GM19467 (cell line): ENCODE measurements around the gene PGM5.
A peak's percentile ranks its signal among the peaks of the same experiment; 100 is the strongest.
"Not testable (repeated sequence)": the region's sequence is repeated elsewhere in the genome, so short reads cannot be mapped to it uniquely, and the experiment has no call there.

Experiments used
- ATAC-seq: cut with Tn5 transposase; IDR thresholded peaks from one replicate; pipeline ENCODE4 v1.9.1; 2021; ENCODE audit warnings: mild to moderate bottlenecking, moderate library complexity; ENCODE audit not compliant: unreplicated experiment

PGM5 gene

GRCh38 chr9:68356380-68357118, at the start of gene PGM5:
TSS of gene PGM5 (plus strand) at chr9:68356611. CDS start at chr9:68357128, 517 bp downstream.
- ATAC-seq, result not testable (repeated sequence)

- ATAC-seq, result not testable (repeated sequence)
Measured at GRCh38 chr9:68307127-68307526, 49.3 kb upstream of the PGM5 start.

GRCh38 chr9:68307654-68308053, 48.8 kb upstream of the PGM5 start:
- ATAC-seq, result not testable (repeated sequence)

- not testable (repeated sequence) for ATAC-seq
Measured at GRCh38 chr9:68311208-68311607, 45.2 kb upstream of the PGM5 start.

GRCh38 chr9:68318209-68318608, 38.2 kb upstream of the PGM5 start:
- ATAC-seq, result not testable (repeated sequence)

GRCh38 chr9:68323749-68324148, 32.7 kb upstream of the PGM5 start:
- not testable (repeated sequence) for ATAC-seq

GRCh38 chr9:68324518-68324917, 31.9 kb upstream of the PGM5 start:
- ATAC-seq, result not testable (repeated sequence)

- ATAC-seq, result not testable (repeated sequence)
Measured at GRCh38 chr9:68329106-68329505, 27.3 kb upstream of the PGM5 start.

- not testable (repeated sequence) for ATAC-seq
Measured at GRCh38 chr9:68330531-68331173, 25.8 kb upstream of the PGM5 start.

GRCh38 chr9:68332122-68332521, 24.3 kb upstream of the PGM5 start:
- ATAC-seq, result not testable (repeated sequence)

- ATAC-seq, result not testable (repeated sequence)
Measured at GRCh38 chr9:68335935-68336334, 20.5 kb upstream of the PGM5 start.

GRCh38 chr9:68336639-68337339, 19.6 kb upstream of the PGM5 start:
- not testable (repeated sequence) for ATAC-seq

- not testable (repeated sequence) for ATAC-seq
Measured at GRCh38 chr9:68338000-68338399, 18.4 kb upstream of the PGM5 start.

GRCh38 chr9:68342265-68343025, 14.0 kb upstream of the PGM5 start:
- ATAC-seq, result peak; percentile 77

GRCh38 chr9:68343242-68343641, 13.2 kb upstream of the PGM5 start:
- not testable (repeated sequence) for ATAC-seq

GRCh38 chr9:68343992-68344391, 12.4 kb upstream of the PGM5 start:
- not testable (repeated sequence) for ATAC-seq

GRCh38 chr9:68351689-68352088, 4.7 kb upstream of the PGM5 start:
- not testable (repeated sequence) for ATAC-seq

- not testable (repeated sequence) for ATAC-seq
Measured at GRCh38 chr9:68355993-68356379, 425 bp upstream of the PGM5 start.

GRCh38 chr9:68357119-68357714, 806 bp downstream of the PGM5 start:
- not testable (repeated sequence) for ATAC-seq

GRCh38 chr9:68366933-68367547, 10.6 kb downstream of the PGM5 start:
- ATAC-seq, result peak; percentile 69
